Gastrocnemius medialis (tissue), 4 donors: ENCODE data around the gene DUSP2.

ENCODE experiments used
- POLR2A ChIP-seq, 2 donors: fragments of 450-650 bp; IDR thresholded peaks; one replicate each; pipeline ENCODE4 v1.6.1; 2017; ENCODE audit warnings: antibody characterized with exemption in 2 of 2, mild to moderate bottlenecking in 2 of 2, moderate library complexity in 2 of 2
- TF ChIP-seq, protein P1 (sequence below), 5 experiments: fragments of 450-650 bp in 3 of 5; fragments of 200-600 bp in 2 of 5; sonication (generic) in 2 of 5; IDR thresholded peaks in 4 of 5; conservative IDR thresholded peaks in 1 of 5; 1 replicate in 4 of 5; 2 replicates in 1 of 5; pipeline ENCODE4 v1.5.1; 2016 to 2019; ENCODE audit warnings: antibody characterized with exemption in 5 of 5, mild to moderate bottlenecking in 3 of 5, moderate library complexity in 3 of 5

DNA sequence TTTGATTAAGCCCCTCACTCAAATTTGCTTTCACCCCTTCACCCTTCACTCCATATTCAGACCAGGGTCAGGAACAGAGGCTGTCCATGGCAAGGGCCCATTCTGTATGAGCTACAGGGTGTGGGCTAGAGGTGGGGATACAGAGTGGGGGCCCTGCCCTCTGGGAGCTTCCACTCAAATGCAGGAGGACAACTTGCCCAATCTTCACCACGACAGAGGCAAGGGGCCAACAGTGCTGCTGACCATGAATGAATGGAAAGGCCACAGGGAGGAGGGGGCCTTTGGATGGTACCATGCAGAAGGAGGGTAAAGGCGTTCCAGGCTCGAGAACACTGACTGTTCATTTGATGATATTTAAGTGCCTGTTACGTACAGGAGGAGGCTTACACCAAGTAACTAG is 51.7 kb downstream of the DUSP2 start:
- TF ChIP-seq, protein P1, sequence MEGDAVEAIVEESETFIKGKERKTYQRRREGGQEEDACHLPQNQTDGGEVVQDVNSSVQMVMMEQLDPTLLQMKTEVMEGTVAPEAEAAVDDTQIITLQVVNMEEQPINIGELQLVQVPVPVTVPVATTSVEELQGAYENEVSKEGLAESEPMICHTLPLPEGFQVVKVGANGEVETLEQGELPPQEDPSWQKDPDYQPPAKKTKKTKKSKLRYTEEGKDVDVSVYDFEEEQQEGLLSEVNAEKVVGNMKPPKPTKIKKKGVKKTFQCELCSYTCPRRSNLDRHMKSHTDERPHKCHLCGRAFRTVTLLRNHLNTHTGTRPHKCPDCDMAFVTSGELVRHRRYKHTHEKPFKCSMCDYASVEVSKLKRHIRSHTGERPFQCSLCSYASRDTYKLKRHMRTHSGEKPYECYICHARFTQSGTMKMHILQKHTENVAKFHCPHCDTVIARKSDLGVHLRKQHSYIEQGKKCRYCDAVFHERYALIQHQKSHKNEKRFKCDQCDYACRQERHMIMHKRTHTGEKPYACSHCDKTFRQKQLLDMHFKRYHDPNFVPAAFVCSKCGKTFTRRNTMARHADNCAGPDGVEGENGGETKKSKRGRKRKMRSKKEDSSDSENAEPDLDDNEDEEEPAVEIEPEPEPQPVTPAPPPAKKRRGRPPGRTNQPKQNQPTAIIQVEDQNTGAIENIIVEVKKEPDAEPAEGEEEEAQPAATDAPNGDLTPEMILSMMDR (IDR thresholded peaks at IDR 0.05 in 4 of 5, conservative IDR thresholded peaks at IDR 0.05 in 1 of 5) = no peak
- TF ChIP-seq POLR2A (IDR thresholded peaks at IDR 0.05) = no peak
